Kidney epithelial cell (primary cell): Measurements from ENCODE around the gene APOA1. TPM values are rescaled to one million over a fixed set of nuclear protein-coding genes. Genes with fewer than 3 reads are reported as not detected.

Experiments used
- DNase-seq: peaks from one replicate; pipeline ENCODE4 v3.0.0-alpha.2; 2010; ENCODE audit warnings: low read depth
- H3K27me3 ChIP-seq: 2 replicates; pipeline ENCODE4 v1.6.0; 2011; ENCODE audit warnings: low read length; ENCODE audit not compliant: control insufficient read depth, insufficient read depth
- H3K36me3 ChIP-seq: 2 replicates; pipeline ENCODE4 v1.5.1; 2011; ENCODE audit warnings: low read length; ENCODE audit not compliant: control insufficient read depth, insufficient read depth
- H3K4me3 ChIP-seq: 2 replicates; pipeline ENCODE4 v1.5.1; 2011; ENCODE audit warnings: low read depth, mild to moderate bottlenecking, control low read depth, low read length
- total RNA-seq: library from RNA; depleted of rRNA; stranded (reverse); fragments of >200 nt; gene quantifications from 2 replicates; pipeline ENCODE4 v1.2.3, GENCODE V29; 2015
- TF ChIP-seq, protein P1 (sequence below): IDR thresholded peaks from 2 replicates; pipeline ENCODE4 v1.5.1; 2011; ENCODE audit warnings: mild to moderate bottlenecking, moderate library complexity, low read length, control low read depth, inconsistent platforms; ENCODE audit not compliant: insufficient read depth, poor library complexity, severe bottlenecking

The APOA1 gene
- total RNA-seq, 1 donor from 2014 or later = not detected

DNA sequence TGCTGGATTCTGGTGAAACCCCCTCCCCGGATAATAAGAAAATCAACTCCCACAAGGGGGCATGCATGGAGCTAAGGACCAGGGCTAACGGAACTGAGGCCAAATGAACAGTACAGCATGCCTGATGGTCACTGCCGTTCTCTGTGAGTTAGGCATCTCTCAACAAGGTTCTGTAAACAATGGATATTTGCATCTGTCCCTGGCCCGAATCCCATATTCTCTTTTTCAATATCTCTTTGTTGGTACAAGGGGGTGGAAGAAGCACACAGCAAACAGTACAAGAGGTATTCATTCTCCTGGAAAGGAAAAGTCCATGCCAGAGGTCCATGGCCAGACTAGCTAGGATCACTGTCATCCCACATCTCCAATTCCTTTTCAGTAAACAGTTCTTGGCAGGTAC lies 32.2 kb upstream of the APOA1 start:
- TF ChIP-seq, protein P1, sequence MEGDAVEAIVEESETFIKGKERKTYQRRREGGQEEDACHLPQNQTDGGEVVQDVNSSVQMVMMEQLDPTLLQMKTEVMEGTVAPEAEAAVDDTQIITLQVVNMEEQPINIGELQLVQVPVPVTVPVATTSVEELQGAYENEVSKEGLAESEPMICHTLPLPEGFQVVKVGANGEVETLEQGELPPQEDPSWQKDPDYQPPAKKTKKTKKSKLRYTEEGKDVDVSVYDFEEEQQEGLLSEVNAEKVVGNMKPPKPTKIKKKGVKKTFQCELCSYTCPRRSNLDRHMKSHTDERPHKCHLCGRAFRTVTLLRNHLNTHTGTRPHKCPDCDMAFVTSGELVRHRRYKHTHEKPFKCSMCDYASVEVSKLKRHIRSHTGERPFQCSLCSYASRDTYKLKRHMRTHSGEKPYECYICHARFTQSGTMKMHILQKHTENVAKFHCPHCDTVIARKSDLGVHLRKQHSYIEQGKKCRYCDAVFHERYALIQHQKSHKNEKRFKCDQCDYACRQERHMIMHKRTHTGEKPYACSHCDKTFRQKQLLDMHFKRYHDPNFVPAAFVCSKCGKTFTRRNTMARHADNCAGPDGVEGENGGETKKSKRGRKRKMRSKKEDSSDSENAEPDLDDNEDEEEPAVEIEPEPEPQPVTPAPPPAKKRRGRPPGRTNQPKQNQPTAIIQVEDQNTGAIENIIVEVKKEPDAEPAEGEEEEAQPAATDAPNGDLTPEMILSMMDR = no peak

DNA sequence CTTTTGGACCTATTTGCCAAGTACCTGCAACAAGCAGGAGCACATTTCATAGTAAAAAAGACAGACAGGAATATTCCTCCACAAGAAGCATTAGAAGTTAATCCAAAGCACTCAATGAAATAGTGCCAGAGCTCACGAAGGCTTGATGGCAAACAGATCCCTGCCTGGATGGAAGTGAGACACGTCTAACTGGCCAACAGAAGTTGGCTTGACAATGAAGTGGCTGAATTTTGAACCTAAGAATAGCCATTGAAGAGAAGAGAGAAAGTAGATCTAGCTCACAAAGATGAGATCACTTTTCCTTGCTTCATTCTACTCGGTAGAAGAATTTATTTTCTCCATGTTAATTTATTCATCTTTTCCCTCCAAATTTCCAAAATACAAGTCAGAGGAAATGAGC lies 30.6 kb upstream of the APOA1 start:
- Histone ChIP-seq H3K4me3 (no peak overlapping the region), H3K27me3 (no peaks in the 10 kb centered on the region), H3K36me3 (peaks cover 1% of the 10 kb centered on the region)
- TF ChIP-seq, protein P1 = no peak
- DNase-seq = no peak

More for the DNA sequence above, 32.2 kb upstream of the APOA1 start:
- no peaks in the 10 kb centered on the region for H3K27me3 ChIP-seq
- no peak overlapping the region for H3K4me3 ChIP-seq
- peaks cover 1% of the 10 kb centered on the region for H3K36me3 ChIP-seq
- no peak for DNase-seq

DNA sequence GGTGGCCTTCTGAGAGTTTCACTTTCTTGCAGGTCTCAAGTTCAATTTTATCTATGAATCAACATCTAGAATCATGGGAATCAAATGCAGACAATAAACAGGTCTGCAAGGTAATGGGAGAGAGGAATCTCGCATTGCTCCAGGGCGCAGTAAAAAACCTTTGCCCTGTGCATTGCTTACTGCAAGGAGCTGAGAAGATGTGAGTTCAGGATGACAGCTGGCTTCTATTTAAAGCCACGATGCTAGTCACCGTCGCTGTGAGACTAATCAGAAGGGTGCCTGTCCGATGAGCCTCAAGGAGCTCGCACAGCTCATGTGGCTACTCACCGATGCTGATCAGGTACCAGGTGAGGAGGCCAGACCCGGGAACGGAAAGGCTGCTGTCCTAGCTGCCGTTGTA lies 30.2 kb upstream of the APOA1 start:
- peaks cover 1% of the 10 kb centered on the region for H3K36me3 ChIP-seq
- TF ChIP-seq, protein P1 = no peak
- no peaks in the 10 kb centered on the region for H3K27me3 ChIP-seq
- no peak overlapping the region for H3K4me3 ChIP-seq
- no peak for DNase-seq

DNA sequence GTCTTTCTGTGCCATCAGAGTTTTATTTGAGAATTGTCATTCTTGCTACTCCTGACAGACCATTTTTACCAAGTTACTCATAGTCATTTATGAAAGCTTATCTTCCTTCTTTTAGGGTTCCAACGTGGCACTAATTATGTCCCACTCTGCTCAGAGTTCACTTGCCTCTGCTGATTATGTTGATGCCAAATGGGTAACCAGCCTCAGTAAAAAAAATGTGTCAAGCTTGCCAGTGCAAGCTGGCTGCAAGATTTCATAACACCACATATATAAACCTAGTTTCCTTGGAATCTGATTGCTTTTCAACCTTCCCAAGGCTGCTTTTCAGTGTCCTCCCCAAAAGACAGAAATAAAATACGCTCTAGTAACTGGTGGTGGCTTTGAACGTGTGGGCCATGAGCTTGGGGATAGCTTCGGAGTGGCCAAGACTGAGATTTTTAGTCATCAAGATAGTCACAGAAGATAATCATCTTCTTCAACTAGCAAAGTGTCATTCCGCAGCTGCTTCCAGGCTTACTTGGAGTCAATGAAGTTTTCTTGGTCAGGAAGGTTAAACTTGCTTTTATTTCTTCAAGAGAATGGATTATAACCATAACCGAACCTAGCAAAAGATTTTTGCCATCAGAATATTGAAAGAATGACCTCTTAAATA lies 29.5 kb upstream of the APOA1 start:
- no peak overlapping the region for H3K4me3 ChIP-seq
- H3K27me3 ChIP-seq = no peaks in the 10 kb centered on the region
- no peak for DNase-seq
- TF ChIP-seq, protein P1 = no peak
- H3K36me3 ChIP-seq = peaks cover 1% of the 10 kb centered on the region

DNA sequence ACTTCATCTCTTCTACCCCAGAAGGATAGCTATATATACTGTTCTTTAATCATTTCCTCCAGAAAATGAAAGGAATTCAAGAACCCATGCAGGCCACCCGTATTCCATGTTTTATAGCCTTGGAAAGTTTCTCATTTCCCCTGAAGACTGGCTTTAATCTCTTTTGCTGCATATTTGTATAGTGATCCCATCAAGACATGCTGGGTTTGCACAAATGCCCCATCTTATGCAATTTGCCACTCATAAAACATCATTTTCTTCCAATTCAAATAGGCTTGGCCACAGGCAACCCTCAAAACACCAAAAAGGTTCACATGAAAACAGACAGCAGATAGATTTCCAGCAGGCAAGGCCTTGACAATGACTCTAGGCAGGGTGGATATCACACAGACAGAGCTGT lies 28.3 kb upstream of the APOA1 start:
- no peak overlapping the region for H3K4me3 ChIP-seq
- no peaks in the 10 kb centered on the region for H3K27me3 ChIP-seq
- DNase-seq = no peak
- H3K36me3 ChIP-seq = peaks cover 1% of the 10 kb centered on the region
- TF ChIP-seq, protein P1 = no peak

DNA sequence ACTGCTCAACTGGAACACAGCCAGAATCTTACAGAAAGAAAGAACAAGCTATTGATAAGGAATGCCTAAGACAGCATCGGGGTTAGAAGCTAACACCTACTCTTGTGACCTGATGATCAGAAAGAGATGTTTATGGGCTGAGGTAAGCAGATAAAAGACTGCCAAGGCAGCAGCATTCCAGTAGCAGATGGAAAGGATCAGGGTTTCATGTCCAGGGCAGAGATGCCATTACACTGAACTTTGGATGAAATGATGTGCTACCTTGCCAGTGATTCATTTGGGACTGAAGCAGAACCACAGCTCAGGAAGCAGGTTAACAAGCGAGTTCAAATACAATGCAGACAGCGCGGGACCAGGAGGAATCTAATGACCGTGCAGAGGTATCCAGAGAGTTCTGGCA lies 27.1 kb upstream of the APOA1 start:
- Histone ChIP-seq H3K4me3 (no peak overlapping the region), H3K36me3 (no peaks in the 10 kb centered on the region), H3K27me3 (no peaks in the 10 kb centered on the region)
- TF ChIP-seq, protein P1 = no peak
- DNase-seq = no peak
